Loucy (cell line): ENCODE measurements around the gene MEF2C.

Source experiments
- H2AFZ ChIP-seq: fragments of 200-600 bp; sonication (generic); 2 replicates; pipeline ENCODE4 v1.6.0; 2016; ENCODE audit warnings: antibody characterized with exemption, mild to moderate bottlenecking, low read length, moderate library complexity
- H3F3A ChIP-seq: fragments of 200-600 bp; 2 replicates; pipeline ENCODE4 v1.6.0; 2016; ENCODE audit warnings: antibody characterized with exemption, low read depth, mild to moderate bottlenecking
- H3K27me3 ChIP-seq: fragments of 200-600 bp; sonication (generic); 2 replicates; pipeline ENCODE4 v1.6.1; 2014; ENCODE audit warnings: low read length, mild to moderate bottlenecking; ENCODE audit not compliant: insufficient read depth, poor library complexity, severe bottlenecking
- H3K36me3 ChIP-seq: fragments of 200-600 bp; sonication (generic); 2 replicates; pipeline ENCODE4 v1.6.1; 2016; ENCODE audit warnings: low read length; ENCODE audit not compliant: insufficient read depth
- H3K4me1 ChIP-seq: fragments of 200-600 bp; sonication (generic); 2 replicates; pipeline ENCODE4 v1.5.1; 2014; ENCODE audit warnings: low read length, mild to moderate bottlenecking; ENCODE audit not compliant: insufficient read depth, poor library complexity, severe bottlenecking
- H3K4me2 ChIP-seq: fragments of 200-600 bp; sonication (generic); 2 replicates; pipeline ENCODE4 v1.6.0; 2014; ENCODE audit warnings: antibody characterized with exemption, low read length, low read depth, mild to moderate bottlenecking; ENCODE audit not compliant: poor library complexity, severe bottlenecking
- H3K4me3 ChIP-seq: fragments of 200-600 bp; sonication (generic); 2 replicates; pipeline ENCODE4 v1.5.1; 2014; ENCODE audit warnings: low read length, mild to moderate bottlenecking, mixed read lengths; ENCODE audit not compliant: poor library complexity, severe bottlenecking
- H3K79me2 ChIP-seq: fragments of 200-600 bp; sonication (generic); 2 replicates; pipeline ENCODE4 v1.6.1; 2014; ENCODE audit warnings: low read length; ENCODE audit not compliant: insufficient read depth
- H3K9ac ChIP-seq: fragments of 200-600 bp; sonication (generic); 2 replicates; pipeline ENCODE4 v1.6.0; 2014; ENCODE audit warnings: mild to moderate bottlenecking, low read depth, low read length, moderate library complexity; ENCODE audit not compliant: poor library complexity, severe bottlenecking
- H3K9me2 ChIP-seq: fragments of 200-600 bp; sonication (generic); replicated peaks from 2 replicates; pipeline ENCODE4 v1.6.1; 2016; ENCODE audit warnings: low read depth, low read length, mixed read lengths
- H3K9me3 ChIP-seq: fragments of 200-600 bp; sonication (generic); 2 replicates; pipeline ENCODE4 v1.6.1; 2014; ENCODE audit warnings: mild to moderate bottlenecking, antibody characterized with exemption, low read length, low read depth; ENCODE audit not compliant: insufficient read depth
- H4K20me1 ChIP-seq: fragments of 200-600 bp; sonication (generic); 2 replicates; pipeline ENCODE4 v1.6.0; 2014; ENCODE audit warnings: antibody characterized with exemption, low read length, mild to moderate bottlenecking; ENCODE audit not compliant: insufficient read depth, poor library complexity, severe bottlenecking
- CTCF ChIP-seq: fragments of 200-600 bp; sonication (generic); conservative IDR thresholded peaks from 2 replicates; pipeline ENCODE4 v1.5.1; 2014; ENCODE audit warnings: mild to moderate bottlenecking, antibody characterized with exemption, low read length
- EZH2phosphoT487 ChIP-seq: fragments of 200-600 bp; IDR thresholded peaks from 2 replicates; pipeline ENCODE4 v1.6.1; 2018; ENCODE audit warnings: antibody characterized with exemption, mild to moderate bottlenecking, moderate library complexity, borderline replicate concordance

Gene MEF2C

GRCh38 chr5:88833371-88834130, 49.4 kb downstream of the MEF2C start:
- no peak overlapping the region for H2AFZ ChIP-seq
- no peaks in the 10 kb centered on the region for H3K79me2 ChIP-seq

GRCh38 chr5:88831816-88832215, 51.2 kb downstream of the MEF2C start:
- no peak for TF ChIP-seq EZH2phosphoT487
- no peaks in the 10 kb centered on the region for H3K36me3 ChIP-seq
- H3K27me3 ChIP-seq = no peaks in the 10 kb centered on the region
- no peak overlapping the region for H3K9ac ChIP-seq
- H3K4me2 ChIP-seq = no peak overlapping the region
- H2AFZ ChIP-seq = no peak overlapping the region
- no peak overlapping the region for H3K4me3 ChIP-seq
- peaks cover 18% of the 10 kb centered on the region for H3F3A ChIP-seq
- H3K9me2 ChIP-seq = no peaks in the 10 kb centered on the region
- H3K9me3 ChIP-seq = no peaks in the 10 kb centered on the region
- H4K20me1 ChIP-seq = no peaks in the 10 kb centered on the region
- H3K4me1 ChIP-seq = peaks cover 45% of the 10 kb centered on the region
- no peaks in the 10 kb centered on the region for H3K79me2 ChIP-seq

More at GRCh38 chr5:88833371-88834130, 49.4 kb downstream of the MEF2C start:
- Histone ChIP-seq H3F3A (0 out of 2 replicates have a peak, but pooled peaks cover 3% of the 10 kb centered on the region), H3K4me2 (no peak overlapping the region), H3K9ac (no peak overlapping the region), H3K9me3 (no peaks in the 10 kb centered on the region), H3K9me2 (no peaks in the 10 kb centered on the region), H3K27me3 (no peaks in the 10 kb centered on the region), H4K20me1 (no peaks in the 10 kb centered on the region), H3K4me1 (peaks cover 28% of the 10 kb centered on the region), H3K36me3 (no peaks in the 10 kb centered on the region), H3K4me3 (no peak overlapping the region)
- TF ChIP-seq EZH2phosphoT487 = no peak

- 0 out of 2 replicates have a peak, but pooled peaks cover 4% of the 10 kb centered on the region for H3K79me2 ChIP-seq
- no peaks in the 10 kb centered on the region for H4K20me1 ChIP-seq
- no peak overlapping the region for H3K9ac ChIP-seq
- H3K4me1 ChIP-seq = peaks cover 58% of the 10 kb centered on the region
- TF ChIP-seq EZH2phosphoT487 (no peak), CTCF (no peak)
- peak overlapping the region; percentile 59 for H2AFZ ChIP-seq
- H3K9me3 ChIP-seq = no peaks in the 10 kb centered on the region
- no peaks in the 10 kb centered on the region for H3K36me3 ChIP-seq
- H3K27me3 ChIP-seq = no peaks in the 10 kb centered on the region
- no peaks in the 10 kb centered on the region for H3K9me2 ChIP-seq
- peaks cover 24% of the 10 kb centered on the region for H3F3A ChIP-seq
- no peak overlapping the region for H3K4me3 ChIP-seq
- no peak overlapping the region for H3K4me2 ChIP-seq
These were observed 52.4 kb downstream of the MEF2C start for GRCh38 chr5:88830567-88830966.

- H3K4me2 ChIP-seq = peak overlapping the region; percentile 76
- H3K9me2 ChIP-seq = no peaks in the 10 kb centered on the region
- H3K4me3 ChIP-seq = no peak overlapping the region
- peaks cover 24% of the 10 kb centered on the region for H3F3A ChIP-seq
- H4K20me1 ChIP-seq = no peaks in the 10 kb centered on the region
- H3K79me2 ChIP-seq = 0 out of 2 replicates have a peak, but pooled peaks cover 5% of the 10 kb centered on the region
- peaks cover 66% of the 10 kb centered on the region for H3K4me1 ChIP-seq
- no peaks in the 10 kb centered on the region for H3K9me3 ChIP-seq
- 0 out of 2 replicates have a peak overlapping the region, but pooled peaks have one; percentile 65 for H2AFZ ChIP-seq
- TF ChIP-seq EZH2phosphoT487 (no peak), CTCF (no peak)
- no peaks in the 10 kb centered on the region for H3K27me3 ChIP-seq
- H3K36me3 ChIP-seq = no peaks in the 10 kb centered on the region
- H3K9ac ChIP-seq = peak overlapping the region; percentile 12
These were observed 53.2 kb downstream of the MEF2C start for GRCh38 chr5:88829775-88830174.
